HCT116 (cell line): ENCODE measurements around the gene SPDYE18. TPM values are rescaled to one million over a fixed set of nuclear protein-coding genes. Genes with fewer than 3 reads are reported as not detected.
"Not testable (repeated sequence)": the region's sequence is repeated elsewhere in the genome, so short reads cannot be mapped to it uniquely, and the experiment has no call there.

Source experiments
- ATAC-seq: fragments of 200-7000 bp; cut with Tn5 transposase; 2 replicates; pipeline ENCODE4 v1.9.1; 2020; ENCODE audit warnings: mild to moderate bottlenecking, moderate library complexity
- BruUV-seq: library from RNA; stranded (reverse); fragments of 400-500 nt; replicated peaks from 2 replicates; lab custom pipeline; 2021; lab: Mats Ljungman, UMichigan
- CTCF ChIA-PET: fragments of 300-600 bp; sonication (Branson Sonifier 250); formaldehyde crosslinking; loops from one replicate; lab custom pipeline; 2021; ENCODE audit warnings: antibody characterized with exemption; lab: Charles Lee
- POLR2A ChIA-PET: fragments of 300-600, 350-600 bp; sonication (Branson Sonifier 250); formaldehyde crosslinking; loops from one replicate; lab custom pipeline; 2021; ENCODE audit warnings: antibody characterized with exemption; lab: Charles Lee
- RAD21 ChIA-PET, 2 experiments: fragments of 300-600 bp; sonication (Branson Sonifier 250); formaldehyde crosslinking; loops; one replicate each; lab custom pipeline; 2023; ENCODE audit warnings: low total read pairs in 2 of 2; ENCODE audit not compliant: uncharacterized antibody in 2 of 2, unreplicated experiment in 2 of 2, low non-redundant PET in 1 of 2; lab: Charles Lee
- DNase-seq: peaks from one replicate; pipeline ENCODE4 v3.0.0-alpha.2; 2010; ENCODE audit warnings: low read depth, low spot score
- H2AFZ ChIP-seq: fragments of 200-600 bp; shearing (Covaris generic), sonication (generic); 2 replicates; pipeline ENCODE4 v1.6.1; 2017; ENCODE audit warnings: low read depth, mixed run types, mixed read lengths, antibody characterized with exemption, low read length; ENCODE audit not compliant: poor library complexity, severe bottlenecking
- H3K27ac ChIP-seq: 2 replicates; pipeline ENCODE4 v1.5.1; 2012; ENCODE audit warnings: low read depth, low read length
- H3K27me3 ChIP-seq: fragments of 200-600 bp; sonication (generic); 2 replicates; pipeline ENCODE4 v1.6.1; 2016; ENCODE audit warnings: mixed run types, low read length, mixed read lengths; ENCODE audit not compliant: insufficient read depth
- H3K36me3 ChIP-seq, 2 experiments: fragments of 200-500 bp in 1 of 2; fragments of 200-600 bp in 1 of 2; sonication (Bioruptor generic) in 1 of 2; sonication (generic) in 1 of 2; 2 replicates each; pipeline versions ENCODE4 v1.5.1 to v1.6.1; 2014 to 2016; ENCODE audit warnings: low read length in 2 of 2, inconsistent platforms in 1 of 2, mixed read lengths in 1 of 2, mixed run types in 1 of 2; ENCODE audit not compliant: insufficient read depth in 2 of 2, control insufficient read depth in 1 of 2
- H3K4me1 ChIP-seq, 2 experiments: fragments of 200-600 bp in 1 of 2; sonication (generic) in 1 of 2; 2 replicates each; pipeline versions ENCODE4 v1.5.1 to v1.6.1; 2012 to 2017; ENCODE audit warnings: low read length in 2 of 2, inconsistent platforms in 1 of 2, mild to moderate bottlenecking in 1 of 2, mixed read lengths in 1 of 2, mixed run types in 1 of 2, moderate library complexity in 1 of 2; ENCODE audit not compliant: insufficient read depth in 2 of 2, control insufficient read depth in 1 of 2
- H3K4me2 ChIP-seq: fragments of 200-600 bp; sonication (generic); 2 replicates; pipeline ENCODE4 v1.6.1; 2017; ENCODE audit warnings: mixed run types, low read length, mixed read lengths
- H3K4me3 ChIP-seq, 2 experiments: fragments of 200-600 bp in 1 of 2; sonication (generic) in 1 of 2; replicated peaks in 1 of 2; 2 replicates each; pipeline ENCODE4 v1.5.1; 2011 to 2016; ENCODE audit warnings: low read length in 2 of 2, control low read depth in 1 of 2, low read depth in 1 of 2, mild to moderate bottlenecking in 1 of 2, mixed read lengths in 1 of 2, mixed run types in 1 of 2
- H3K79me2 ChIP-seq: fragments of 200-600 bp; sonication (generic); 2 replicates; pipeline ENCODE4 v1.6.1; 2017; ENCODE audit warnings: mild to moderate bottlenecking, mixed run types, low read length, moderate library complexity, mixed read lengths; ENCODE audit not compliant: insufficient read depth
- H3K9ac ChIP-seq: fragments of 200-600 bp; sonication (generic); 2 replicates; pipeline ENCODE4 v1.6.1; 2016; ENCODE audit warnings: low read length, mixed read lengths
- H3K9me2 ChIP-seq: fragments of 200-600 bp; sonication (generic), shearing (Covaris generic); 2 replicates; pipeline ENCODE4 v1.6.1; 2017; ENCODE audit warnings: mixed run types, mild to moderate bottlenecking, moderate library complexity; ENCODE audit not compliant: insufficient read depth
- H3K9me3 ChIP-seq, 2 experiments: fragments of 200-500 bp in 1 of 2; fragments of 200-600 bp in 1 of 2; sonication (Bioruptor generic) in 1 of 2; sonication (generic) in 1 of 2; 2 replicates each; pipeline ENCODE4 v1.6.1; 2014 to 2017; ENCODE audit warnings: low read length in 2 of 2, mixed read lengths in 2 of 2, inconsistent platforms in 1 of 2, low read depth in 1 of 2, mild to moderate bottlenecking in 1 of 2, mixed run types in 1 of 2, moderate library complexity in 1 of 2; ENCODE audit not compliant: control insufficient read depth in 1 of 2, insufficient read depth in 1 of 2
- H4K20me1 ChIP-seq: fragments of 200-600 bp; sonication (generic), shearing (Covaris generic); 2 replicates; pipeline ENCODE4 v1.6.1; 2017; ENCODE audit warnings: mixed run types, mild to moderate bottlenecking, moderate library complexity; ENCODE audit not compliant: insufficient read depth
- intact Hi-C: fragments of 100-400 bp; cut with micrococcal nuclease; formaldehyde crosslinking; loops from 2 replicates; pipeline ENCODE4 v1.10.0; 2022
- total RNA-seq: library from RNA; stranded (reverse); gene quantifications from one replicate; pipeline ENCODE4 v1.2.1, GENCODE V29; 2021; ENCODE audit not compliant: unreplicated experiment

The SPDYE18 gene
- total RNA-seq, 1 experiment from 2014 or later, result 0.37 TPM

DNA sequence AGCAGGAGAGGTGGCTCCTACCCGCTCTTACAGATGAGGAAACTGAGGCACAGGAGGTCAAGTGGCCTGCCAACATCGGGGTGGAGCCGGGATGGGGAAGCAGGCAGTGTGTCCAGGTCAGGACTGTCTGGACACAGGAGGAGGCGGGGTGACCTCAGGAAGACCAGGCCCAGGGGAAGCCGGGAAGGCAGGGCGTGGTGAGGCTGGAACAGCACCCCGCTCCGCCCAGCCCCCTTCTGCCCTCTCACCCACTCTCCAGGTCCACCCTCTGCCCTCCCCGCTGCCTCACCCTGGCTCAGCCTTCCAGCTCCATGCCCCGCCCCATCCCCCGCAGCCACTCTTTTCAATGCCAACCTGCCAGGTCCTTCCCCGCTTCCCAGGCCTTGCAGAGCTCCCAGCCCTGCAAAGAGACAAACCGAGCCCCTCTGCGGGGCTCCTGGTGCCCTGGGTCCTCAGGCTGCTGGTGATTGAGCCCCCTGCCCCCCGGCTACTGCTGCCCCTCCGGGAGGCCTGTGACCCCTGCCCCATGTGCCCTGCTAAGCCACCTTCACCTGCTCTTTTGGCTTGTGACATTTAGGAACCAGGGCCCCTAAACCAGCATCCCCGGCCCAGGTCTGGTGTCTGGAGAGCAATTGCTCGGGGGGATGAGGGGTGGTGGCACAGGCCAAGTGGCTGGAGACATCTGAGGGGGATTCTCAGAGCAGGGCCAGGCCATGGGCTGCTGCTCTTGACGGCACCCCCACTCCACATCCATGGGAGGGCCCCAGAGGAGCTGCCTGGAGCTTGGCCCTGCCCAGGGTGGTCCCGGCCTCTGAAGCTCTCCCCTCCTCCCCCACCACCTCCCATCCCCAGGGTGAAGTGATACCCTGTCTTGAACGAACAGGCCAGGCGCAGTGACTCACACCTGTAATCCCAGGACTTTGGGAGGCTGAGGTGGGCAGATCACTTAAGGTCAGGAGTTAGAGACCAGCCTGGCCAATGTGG, 55.9 kb downstream of the SPDYE18 start:
- H3K9ac ChIP-seq, POLR2A ChIA-PET, H2AFZ ChIP-seq, H3K27me3 ChIP-seq, BruUV-seq, H3K9me2 ChIP-seq, H3K36me3 ChIP-seq, DNase-seq, H4K20me1 ChIP-seq, CTCF ChIA-PET, RAD21 ChIA-PET, intact Hi-C loops, H3K4me3 ChIP-seq, H3K79me2 ChIP-seq, H3K9me3 ChIP-seq: not testable (repeated sequence)
- 0 out of 2 replicates have a peak overlapping the region, but pooled peaks have one; percentile 28 for H3K4me2 ChIP-seq
- H3K27ac ChIP-seq, result peak overlapping the region; percentile 52; the same call in 1 of the 2 replicates
- ATAC-seq, result peak; percentile 93
- H3K4me1 ChIP-seq, result peaks cover 0 to 13% of the 10 kb centered on the region in 2 experiments; a peak in 1 of 4 replicates

DNA sequence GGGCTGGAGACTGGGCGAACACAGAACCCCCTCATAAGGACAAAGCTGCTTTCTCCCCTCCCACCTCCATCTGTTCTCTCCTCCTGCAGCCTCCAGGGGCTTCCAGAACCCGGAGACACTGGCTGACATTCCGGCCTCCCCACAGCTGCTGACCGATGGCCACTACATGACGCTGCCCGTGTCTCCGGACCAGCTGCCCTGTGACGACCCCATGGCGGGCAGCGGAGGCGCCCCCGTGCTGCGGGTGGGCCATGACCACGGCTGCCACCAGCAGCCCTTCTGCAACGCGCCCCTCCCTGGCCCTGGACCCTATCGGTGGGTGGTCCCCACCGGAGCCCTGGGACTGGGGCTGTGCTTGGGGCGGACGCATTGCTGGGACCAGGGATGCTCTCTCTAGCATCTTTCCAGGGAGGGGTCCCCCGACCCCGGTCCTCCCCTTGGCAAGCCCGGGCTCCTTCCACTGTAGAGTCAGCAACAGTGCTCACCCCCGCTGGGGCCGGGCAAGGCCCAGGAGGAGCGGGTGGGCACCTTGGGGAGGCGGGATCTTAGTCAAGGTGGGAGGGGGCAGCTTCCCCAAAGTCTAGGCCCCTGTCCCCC, 56.8 kb downstream of the SPDYE18 start:
- H4K20me1 ChIP-seq, intact Hi-C loops, RAD21 ChIA-PET, H3K9me3 ChIP-seq, DNase-seq, H3K79me2 ChIP-seq, H3K27ac ChIP-seq, H3K4me2 ChIP-seq, CTCF ChIA-PET, H3K9ac ChIP-seq, POLR2A ChIA-PET, H3K36me3 ChIP-seq, H3K27me3 ChIP-seq, H2AFZ ChIP-seq, ATAC-seq, H3K9me2 ChIP-seq: not testable (repeated sequence)
- BruUV-seq, result TSS peak; percentile 95
- Histone ChIP-seq H3K4me3 (0 out of 4 replicates have a peak overlapping the region, but pooled peaks of 1 of the 2 experiments have one; percentile 15), H3K4me1 (peaks cover 0 to 11% of the 10 kb centered on the region in 2 experiments; a peak in 1 of 4 replicates)

DNA sequence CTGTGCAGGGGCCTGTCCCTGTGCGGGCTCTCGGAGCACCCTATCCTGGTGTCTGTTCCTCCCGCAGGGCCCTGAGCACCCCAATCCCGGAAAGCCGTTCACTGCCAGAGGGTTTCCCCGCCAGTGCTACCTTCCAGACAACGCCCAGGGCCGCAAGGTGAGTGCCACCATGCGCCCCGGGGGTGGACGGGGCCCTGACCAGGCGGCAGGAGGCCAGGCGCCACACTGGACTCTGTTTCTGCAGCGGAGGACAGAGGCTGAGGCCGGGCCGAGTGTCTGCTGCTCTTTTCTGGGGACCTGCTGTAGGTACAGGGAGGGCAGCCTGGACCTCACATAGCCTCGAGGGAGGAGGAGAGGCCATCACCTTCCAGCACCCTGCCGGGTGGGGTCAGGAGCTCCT, 58.2 kb downstream of the SPDYE18 start:
- H3K36me3 ChIP-seq, H3K27me3 ChIP-seq, H3K79me2 ChIP-seq, H2AFZ ChIP-seq, H3K9me2 ChIP-seq, RAD21 ChIA-PET, POLR2A ChIA-PET, H4K20me1 ChIP-seq, H3K9ac ChIP-seq, intact Hi-C loops, ATAC-seq, H3K4me2 ChIP-seq, BruUV-seq, H3K4me1 ChIP-seq, H3K9me3 ChIP-seq, DNase-seq, CTCF ChIA-PET, H3K27ac ChIP-seq, H3K4me3 ChIP-seq: not testable (repeated sequence)

DNA sequence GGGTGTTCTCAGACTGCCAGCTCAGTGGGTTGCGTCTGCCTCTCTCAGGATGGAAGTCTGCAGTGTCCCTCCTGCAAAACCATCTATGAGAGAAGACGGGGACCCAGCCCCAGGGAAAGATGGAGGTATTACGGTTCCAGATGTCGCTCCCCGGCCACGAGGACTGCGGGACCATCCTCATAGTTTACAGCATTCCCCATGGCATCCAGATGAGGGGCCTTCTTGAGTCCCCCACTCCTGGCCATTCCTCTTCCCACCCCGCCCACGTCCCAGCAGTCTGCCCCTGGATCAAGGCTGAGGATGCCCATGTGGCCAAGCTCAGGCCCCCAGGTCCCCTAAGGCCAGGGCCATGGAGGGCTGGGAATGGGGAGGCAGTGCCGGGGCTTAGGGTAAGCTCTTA, 59.1 kb downstream of the SPDYE18 start:
- POLR2A ChIA-PET, H3K27me3 ChIP-seq, intact Hi-C loops, H2AFZ ChIP-seq, ATAC-seq, H3K4me1 ChIP-seq, H3K36me3 ChIP-seq, H3K79me2 ChIP-seq, H3K4me2 ChIP-seq, RAD21 ChIA-PET, H3K9me3 ChIP-seq, DNase-seq, CTCF ChIA-PET, BruUV-seq, H3K4me3 ChIP-seq, H3K27ac ChIP-seq, H3K9ac ChIP-seq, H3K9me2 ChIP-seq, H4K20me1 ChIP-seq: not testable (repeated sequence)
